HEK293T (cell line): Measurements from ENCODE around the gene EFCAB6.

ENCODE experiments used
- CTCF ChIA-PET: fragments of 350-600 bp; formaldehyde crosslinking; extraction: SDS; loops from one replicate; lab custom pipeline; 2021; ENCODE audit warnings: antibody characterized with exemption, inconsistent platforms; lab: Yijun Ruan, JAX
- POLR2A ChIA-PET: fragments of 350-600 bp; formaldehyde crosslinking; extraction: SDS; loops from one replicate; lab custom pipeline; 2020; ENCODE audit warnings: antibody characterized with exemption, inconsistent platforms; lab: Yijun Ruan, JAX
- DNase-seq: peaks from one replicate; pipeline ENCODE4 v3.0.0; 2012; ENCODE audit warnings: mixed read lengths; ENCODE audit errors: extremely low spot score
- ARNT ChIP-seq: fragments of 450-650 bp; IDR thresholded peaks from 2 replicates; pipeline ENCODE4 v1.6.1; 2017; ENCODE audit warnings: mild to moderate bottlenecking
- BHLHE40 ChIP-seq: fragments of 450-650 bp; IDR thresholded peaks from 2 replicates; pipeline ENCODE4 v1.6.1; 2016; ENCODE audit warnings: mild to moderate bottlenecking, moderate library complexity, borderline replicate concordance
- CTBP1 ChIP-seq: fragments of 450-650 bp; IDR thresholded peaks from 2 replicates; pipeline ENCODE4 v1.6.1; 2016; ENCODE audit warnings: borderline replicate concordance
- ELF4 ChIP-seq: fragments of 450-650 bp; IDR thresholded peaks from 2 replicates; pipeline ENCODE4 v1.6.1; 2017; ENCODE audit warnings: antibody characterized with exemption
- FOXA1 ChIP-seq: fragments of 450-650 bp; IDR thresholded peaks from 2 replicates; pipeline ENCODE4 v1.6.1; 2016; ENCODE audit warnings: mild to moderate bottlenecking
- FOXK2 ChIP-seq: fragments of 450-650 bp; IDR thresholded peaks from 2 replicates; pipeline ENCODE4 v1.6.1; 2016; ENCODE audit warnings: mild to moderate bottlenecking
- FOXM1 ChIP-seq: fragments of 450-650 bp; IDR thresholded peaks from 2 replicates; pipeline ENCODE4 v1.6.1; 2017; ENCODE audit warnings: mild to moderate bottlenecking, borderline replicate concordance
- HDGF ChIP-seq: fragments of 450-650 bp; IDR thresholded peaks from 2 replicates; pipeline ENCODE4 v1.6.1; 2017; ENCODE audit warnings: antibody characterized with exemption, borderline replicate concordance
- L3MBTL2 ChIP-seq: fragments of 450-650 bp; conservative IDR thresholded peaks from 2 replicates; pipeline ENCODE4 v1.6.1; 2016; ENCODE audit warnings: mild to moderate bottlenecking
- LEF1 ChIP-seq: fragments of 450-650 bp; IDR thresholded peaks from 2 replicates; pipeline ENCODE4 v1.6.1; 2017; ENCODE audit warnings: mild to moderate bottlenecking, borderline replicate concordance
- NFRKB ChIP-seq: fragments of 450-650 bp; IDR thresholded peaks from 2 replicates; pipeline ENCODE4 v1.6.1; 2016; ENCODE audit warnings: mild to moderate bottlenecking, moderate library complexity
- PKNOX1 ChIP-seq: fragments of 450-650 bp; IDR thresholded peaks from 2 replicates; pipeline ENCODE4 v1.6.1; 2016
- SP1 ChIP-seq: fragments of 450-650 bp; IDR thresholded peaks from 2 replicates; pipeline ENCODE4 v1.6.1; 2017
- SUZ12 ChIP-seq: fragments of 450-650 bp; IDR thresholded peaks from 2 replicates; pipeline ENCODE4 v1.6.1; 2016; ENCODE audit warnings: mild to moderate bottlenecking
- TARDBP ChIP-seq: fragments of 450-650 bp; IDR thresholded peaks from 2 replicates; pipeline ENCODE4 v1.6.1; 2016
- ZNF384 ChIP-seq: fragments of 450-650 bp; IDR thresholded peaks from 2 replicates; pipeline ENCODE4 v1.6.1; 2016

The EFCAB6 gene

GRCh38 chr22:43500792-43501785 is 311.0 kb downstream of the EFCAB6 start:
- no peak for TF ChIP-seq NFRKB
- no peak for TF ChIP-seq PKNOX1
- TF ChIP-seq FOXK2, result no peak
- TF ChIP-seq FOXA1, result no peak
- no peak for TF ChIP-seq ARNT
- TF ChIP-seq ZNF384, result no peak
- no peak for TF ChIP-seq HDGF
- no peak for TF ChIP-seq ELF4
- TF ChIP-seq SUZ12, result no peak
- no peak for TF ChIP-seq LEF1
- no peak for TF ChIP-seq FOXM1
- no peak for TF ChIP-seq CTBP1
- TF ChIP-seq TARDBP, result no peak
- TF ChIP-seq L3MBTL2, result no peak
- no peak for TF ChIP-seq SP1
- DNase-seq, result no peak
- CTCF ChIA-PET, result no interaction called here
- POLR2A ChIA-PET, result no interaction called here

GRCh38 chr22:43498856-43499253 is 313.2 kb downstream of the EFCAB6 start:
- TF ChIP-seq FOXA1 (no peak), SUZ12 (no peak), L3MBTL2 (no peak), TARDBP (no peak), CTBP1 (no peak), PKNOX1 (no peak), LEF1 (no peak), FOXK2 (no peak), ARNT (no peak), ELF4 (no peak)
- CTCF ChIA-PET, result no interaction called here
- POLR2A ChIA-PET, result no interaction called here
- no peak for DNase-seq

- no peak for DNase-seq
- CTCF ChIA-PET, result no interaction called here
- no peak for TF ChIP-seq TARDBP
- no peak for TF ChIP-seq PKNOX1
- TF ChIP-seq CTBP1, result no peak
- TF ChIP-seq LEF1, result no peak
- TF ChIP-seq L3MBTL2, result no peak
- no peak for TF ChIP-seq SUZ12
- TF ChIP-seq NFRKB, result no peak
- POLR2A ChIA-PET, result no interaction called here
These were observed 313.9 kb downstream of the EFCAB6 start for GRCh38 chr22:43497956-43498855.

GRCh38 chr22:43493297-43493696 is 318.8 kb downstream of the EFCAB6 start:
- POLR2A ChIA-PET, result no interaction called here
- no peak for DNase-seq
- CTCF ChIA-PET, result no interaction called here
- TF ChIP-seq FOXM1, result no peak
- no peak for TF ChIP-seq CTBP1
- TF ChIP-seq LEF1, result no peak
- TF ChIP-seq BHLHE40, result no peak
- no peak for TF ChIP-seq ZNF384
- no peak for TF ChIP-seq ELF4
- no peak for TF ChIP-seq SP1

- TF ChIP-seq L3MBTL2 (no peak), ZNF384 (no peak), TARDBP (no peak), LEF1 (no peak), FOXK2 (no peak), FOXM1 (no peak), ARNT (no peak), ELF4 (no peak), SUZ12 (no peak), CTBP1 (no peak), NFRKB (no peak), BHLHE40 (no peak), HDGF (no peak), FOXA1 (no peak), PKNOX1 (no peak), SP1 (no peak)
- ChIA-PET POLR2A (no interaction called here), CTCF (no interaction called here)
- no peak for DNase-seq
These were observed 320.4 kb downstream of the EFCAB6 start for GRCh38 chr22:43491737-43492136.
